K562 (cell line): ENCODE data around the gene PACSIN1. TPM values are rescaled to one million over a fixed set of nuclear protein-coding genes. Genes with fewer than 3 reads are reported as not detected.

ENCODE experiments used
- BHLHE40 ChIP-seq: IDR thresholded peaks from 2 replicates; pipeline ENCODE4 v1.6.1; 2011; ENCODE audit warnings: low read length, improper control_type of control experiment
- CBX3 ChIP-seq, 2 experiments: IDR thresholded peaks; 1 replicate in 1 of 2; 2 replicates in 1 of 2; pipeline ENCODE4 v1.6.1; 2012; ENCODE audit warnings: inconsistent platforms in 2 of 2, low read length in 2 of 2, borderline replicate concordance in 1 of 2, control low read depth in 1 of 2
- CCAR2 ChIP-seq: fragments of 200-400 bp; formaldehyde crosslinking; IDR thresholded peaks from 2 replicates; pipeline ENCODE4 v1.6.1; 2017; ENCODE audit warnings: mild to moderate bottlenecking, low read depth, low read length
- GATA2 ChIP-seq: sonication (generic); formaldehyde crosslinking; IDR thresholded peaks from 2 replicates; pipeline ENCODE4 v1.4.0; 2020; ENCODE audit warnings: mild to moderate bottlenecking, missing genetic modification reagents
- HDAC2 ChIP-seq: fragments of 450-650 bp; IDR thresholded peaks from 2 replicates; pipeline ENCODE4 v1.6.1; 2016; ENCODE audit warnings: mild to moderate bottlenecking
- HDAC3 ChIP-seq: fragments of 450-650 bp; IDR thresholded peaks from 2 replicates; pipeline ENCODE4 v1.6.1; 2018; ENCODE audit warnings: borderline replicate concordance, mild to moderate bottlenecking, moderate library complexity; ENCODE audit not compliant: partially characterized antibody
- NFRKB ChIP-seq: fragments of 450-650 bp; IDR thresholded peaks from 2 replicates; pipeline ENCODE4 v1.6.1; 2016; ENCODE audit warnings: low read depth
- RBM25 ChIP-seq: fragments of 200-400 bp; formaldehyde crosslinking; IDR thresholded peaks from 2 replicates; pipeline ENCODE4 v1.6.1; 2018; ENCODE audit warnings: low read length, low read depth, moderate library complexity; ENCODE audit not compliant: severe bottlenecking
- STAT5A ChIP-seq: IDR thresholded peaks from 2 replicates; pipeline ENCODE4 v1.6.1; 2012; ENCODE audit warnings: low read length, inconsistent platforms, borderline replicate concordance
- TBL1XR1 ChIP-seq, 2 experiments: IDR thresholded peaks; 2 replicates each; pipeline ENCODE4 v1.6.1; 2012; ENCODE audit warnings: improper control_type of control experiment in 2 of 2, low read length in 2 of 2, mild to moderate bottlenecking in 1 of 2
- TRIM24 ChIP-seq, 2 experiments: fragments of 450-650 bp; IDR thresholded peaks; 2 replicates each; pipeline ENCODE4 v1.6.1; 2016
- TRIM28 ChIP-seq: fragments of 450-650 bp; IDR thresholded peaks from 2 replicates; pipeline ENCODE4 v1.6.1; 2017
- ZEB2 ChIP-seq: fragments of 450-650 bp; IDR thresholded peaks from 2 replicates; pipeline ENCODE4 v1.6.1; 2016
- ZFP30 ChIP-seq: fragments of 250-450 bp; sonication (Bioruptor Pico); IDR thresholded peaks from 2 replicates; pipeline ENCODE4 v1.8.0; 2022; ENCODE audit warnings: moderate library complexity, mild to moderate bottlenecking, inconsistent platforms, borderline replicate concordance
- ZNF354B ChIP-seq: fragments of 250-450 bp; sonication (Bioruptor Pico); IDR thresholded peaks from 2 replicates; pipeline ENCODE4 v1.4.0; 2020
- polyA plus RNA-seq, 8 experiments: library from polyadenylated mRNA; depleted of rRNA in 4 of 8; stranded (reverse) in 5 of 8; unstranded in 3 of 8; fragments of >200 nt; fragmentation: Nextera tagmentation in 2 of 8; fragmentation: Illumina TruSeq in 1 of 8; extraction: Ambion mirVana in 2 of 8; extraction: Trizol in 1 of 8; gene quantifications; 2 replicates each; pipeline versions ENCODE4 v1.2.1 to v1.2.3, GENCODE V29; 2011 to 2014; ENCODE audit warnings: inconsistent platforms in 1 of 8, missing spikeins in 1 of 8
- total RNA-seq, 7 experiments: library from RNA; depleted of rRNA in 6 of 7; stranded (reverse); fragments of >200 nt in 6 of 7; fragmentation: Illumina TruSeq in 2 of 7; extraction: Trizol in 2 of 7; gene quantifications; 2 replicates each; pipeline versions ENCODE4 v1.2.1 to v1.2.3, GENCODE V29; 2011 to 2021; ENCODE audit warnings: low replicate concordance in 1 of 7
- TF ChIP-seq, protein P1 (sequence below): sonication (generic); formaldehyde crosslinking; IDR thresholded peaks from 2 replicates; pipeline ENCODE4 v1.8.0; 2023; ENCODE audit warnings: missing genetic modification reagents, mild to moderate bottlenecking, borderline replicate concordance
- TF ChIP-seq, protein P2 (sequence below): fragments of 450-650 bp; formaldehyde crosslinking; IDR thresholded peaks from 2 replicates; pipeline ENCODE4 v1.4.0; 2020; ENCODE audit warnings: mild to moderate bottlenecking, moderate library complexity
- TF ChIP-seq, protein P3 (sequence below): fragments of 200-800 bp; sonication (Bioruptor generic); IDR thresholded peaks from 2 replicates; pipeline ENCODE4 v1.6.1; 2016; ENCODE audit warnings: missing genetic modification characterization, missing compliant biosample characterization

Gene PACSIN1
- total and polyA plus RNA-seq, 9 of the 15 experiments (the other 6 are each of a cell fraction or from before 2014, with no cell fraction given), result 0.01 to 1.7 (median 0.45) TPM

DNA sequence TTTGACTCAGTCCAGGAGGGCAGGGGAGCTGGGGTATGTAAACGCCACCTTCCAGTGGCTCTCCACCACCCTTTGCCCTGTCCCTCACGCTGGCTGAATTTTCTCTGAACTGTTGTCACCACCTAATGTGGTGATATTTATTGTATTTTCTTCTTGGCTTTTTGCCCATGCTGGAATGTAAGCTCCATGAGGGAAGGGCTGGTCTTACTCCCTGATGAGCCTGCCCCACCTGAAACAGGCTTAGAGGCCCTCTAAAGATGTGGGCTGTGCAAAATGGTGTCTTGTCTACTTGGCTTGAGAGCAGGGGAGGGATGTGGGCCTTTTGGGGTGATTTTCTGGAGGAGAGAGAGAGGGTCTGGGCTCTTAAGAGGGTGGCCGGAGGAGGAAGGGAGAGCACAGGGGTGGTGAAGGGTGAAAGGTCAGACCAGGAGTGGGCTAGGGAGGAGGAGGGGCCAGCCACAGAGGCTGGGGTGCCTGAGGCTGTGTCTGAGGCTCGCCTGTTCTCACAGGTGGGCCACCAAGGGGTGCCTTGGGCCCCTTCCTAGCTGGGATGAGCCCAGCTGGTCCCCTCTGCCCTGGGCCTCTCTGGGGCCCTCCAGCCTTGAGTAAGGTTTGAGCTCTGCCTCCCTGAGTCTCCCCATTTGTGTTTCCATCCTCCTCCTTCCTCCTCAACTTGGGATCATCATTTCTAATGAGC is 52.9 kb downstream of the PACSIN1 start (continued):
- TF ChIP-seq, protein P1, sequence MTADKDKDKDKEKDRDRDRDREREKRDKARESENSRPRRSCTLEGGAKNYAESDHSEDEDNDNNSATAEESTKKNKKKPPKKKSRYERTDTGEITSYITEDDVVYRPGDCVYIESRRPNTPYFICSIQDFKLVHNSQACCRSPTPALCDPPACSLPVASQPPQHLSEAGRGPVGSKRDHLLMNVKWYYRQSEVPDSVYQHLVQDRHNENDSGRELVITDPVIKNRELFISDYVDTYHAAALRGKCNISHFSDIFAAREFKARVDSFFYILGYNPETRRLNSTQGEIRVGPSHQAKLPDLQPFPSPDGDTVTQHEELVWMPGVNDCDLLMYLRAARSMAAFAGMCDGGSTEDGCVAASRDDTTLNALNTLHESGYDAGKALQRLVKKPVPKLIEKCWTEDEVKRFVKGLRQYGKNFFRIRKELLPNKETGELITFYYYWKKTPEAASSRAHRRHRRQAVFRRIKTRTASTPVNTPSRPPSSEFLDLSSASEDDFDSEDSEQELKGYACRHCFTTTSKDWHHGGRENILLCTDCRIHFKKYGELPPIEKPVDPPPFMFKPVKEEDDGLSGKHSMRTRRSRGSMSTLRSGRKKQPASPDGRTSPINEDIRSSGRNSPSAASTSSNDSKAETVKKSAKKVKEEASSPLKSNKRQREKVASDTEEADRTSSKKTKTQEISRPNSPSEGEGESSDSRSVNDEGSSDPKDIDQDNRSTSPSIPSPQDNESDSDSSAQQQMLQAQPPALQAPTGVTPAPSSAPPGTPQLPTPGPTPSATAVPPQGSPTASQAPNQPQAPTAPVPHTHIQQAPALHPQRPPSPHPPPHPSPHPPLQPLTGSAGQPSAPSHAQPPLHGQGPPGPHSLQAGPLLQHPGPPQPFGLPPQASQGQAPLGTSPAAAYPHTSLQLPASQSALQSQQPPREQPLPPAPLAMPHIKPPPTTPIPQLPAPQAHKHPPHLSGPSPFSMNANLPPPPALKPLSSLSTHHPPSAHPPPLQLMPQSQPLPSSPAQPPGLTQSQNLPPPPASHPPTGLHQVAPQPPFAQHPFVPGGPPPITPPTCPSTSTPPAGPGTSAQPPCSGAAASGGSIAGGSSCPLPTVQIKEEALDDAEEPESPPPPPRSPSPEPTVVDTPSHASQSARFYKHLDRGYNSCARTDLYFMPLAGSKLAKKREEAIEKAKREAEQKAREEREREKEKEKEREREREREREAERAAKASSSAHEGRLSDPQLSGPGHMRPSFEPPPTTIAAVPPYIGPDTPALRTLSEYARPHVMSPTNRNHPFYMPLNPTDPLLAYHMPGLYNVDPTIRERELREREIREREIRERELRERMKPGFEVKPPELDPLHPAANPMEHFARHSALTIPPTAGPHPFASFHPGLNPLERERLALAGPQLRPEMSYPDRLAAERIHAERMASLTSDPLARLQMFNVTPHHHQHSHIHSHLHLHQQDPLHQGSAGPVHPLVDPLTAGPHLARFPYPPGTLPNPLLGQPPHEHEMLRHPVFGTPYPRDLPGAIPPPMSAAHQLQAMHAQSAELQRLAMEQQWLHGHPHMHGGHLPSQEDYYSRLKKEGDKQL, result no peak
- no peak for TF ChIP-seq ZFP30 (CRISPR knock-in tag)
- no peak for TF ChIP-seq TBL1XR1 (IDR thresholded peaks at IDR 0.05; ENCODE audit: low read length in 2 of 2)
- peak; percentile 70 to 88 for TF ChIP-seq TRIM24 (IDR thresholded peaks at IDR 0.05)
- TF ChIP-seq, protein P2, sequence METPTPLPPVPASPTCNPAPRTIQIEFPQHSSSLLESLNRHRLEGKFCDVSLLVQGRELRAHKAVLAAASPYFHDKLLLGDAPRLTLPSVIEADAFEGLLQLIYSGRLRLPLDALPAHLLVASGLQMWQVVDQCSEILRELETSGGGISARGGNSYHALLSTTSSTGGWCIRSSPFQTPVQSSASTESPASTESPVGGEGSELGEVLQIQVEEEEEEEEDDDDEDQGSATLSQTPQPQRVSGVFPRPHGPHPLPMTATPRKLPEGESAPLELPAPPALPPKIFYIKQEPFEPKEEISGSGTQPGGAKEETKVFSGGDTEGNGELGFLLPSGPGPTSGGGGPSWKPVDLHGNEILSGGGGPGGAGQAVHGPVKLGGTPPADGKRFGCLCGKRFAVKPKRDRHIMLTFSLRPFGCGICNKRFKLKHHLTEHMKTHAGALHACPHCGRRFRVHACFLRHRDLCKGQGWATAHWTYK (CRISPR knock-in tag), result no peak
- TF ChIP-seq CCAR2, result no peak
- no peak for TF ChIP-seq NFRKB
- TF ChIP-seq STAT5A, result no peak
- no peak for TF ChIP-seq RBM25
- TF ChIP-seq TRIM28, result peak; percentile 93
- no peak for TF ChIP-seq ZEB2
- no peak for TF ChIP-seq HDAC2
- TF ChIP-seq ZNF354B (CRISPR knock-in tag), result no peak
- peak in 1 of 2 experiments; percentile 61; a peak in 1 of 3 replicates for TF ChIP-seq CBX3 (IDR thresholded peaks at IDR 0.05; ENCODE audit: borderline replicate concordance in 1 of 2, low read length in 2 of 2)
- no peak for TF ChIP-seq GATA2
- TF ChIP-seq, protein P3, sequence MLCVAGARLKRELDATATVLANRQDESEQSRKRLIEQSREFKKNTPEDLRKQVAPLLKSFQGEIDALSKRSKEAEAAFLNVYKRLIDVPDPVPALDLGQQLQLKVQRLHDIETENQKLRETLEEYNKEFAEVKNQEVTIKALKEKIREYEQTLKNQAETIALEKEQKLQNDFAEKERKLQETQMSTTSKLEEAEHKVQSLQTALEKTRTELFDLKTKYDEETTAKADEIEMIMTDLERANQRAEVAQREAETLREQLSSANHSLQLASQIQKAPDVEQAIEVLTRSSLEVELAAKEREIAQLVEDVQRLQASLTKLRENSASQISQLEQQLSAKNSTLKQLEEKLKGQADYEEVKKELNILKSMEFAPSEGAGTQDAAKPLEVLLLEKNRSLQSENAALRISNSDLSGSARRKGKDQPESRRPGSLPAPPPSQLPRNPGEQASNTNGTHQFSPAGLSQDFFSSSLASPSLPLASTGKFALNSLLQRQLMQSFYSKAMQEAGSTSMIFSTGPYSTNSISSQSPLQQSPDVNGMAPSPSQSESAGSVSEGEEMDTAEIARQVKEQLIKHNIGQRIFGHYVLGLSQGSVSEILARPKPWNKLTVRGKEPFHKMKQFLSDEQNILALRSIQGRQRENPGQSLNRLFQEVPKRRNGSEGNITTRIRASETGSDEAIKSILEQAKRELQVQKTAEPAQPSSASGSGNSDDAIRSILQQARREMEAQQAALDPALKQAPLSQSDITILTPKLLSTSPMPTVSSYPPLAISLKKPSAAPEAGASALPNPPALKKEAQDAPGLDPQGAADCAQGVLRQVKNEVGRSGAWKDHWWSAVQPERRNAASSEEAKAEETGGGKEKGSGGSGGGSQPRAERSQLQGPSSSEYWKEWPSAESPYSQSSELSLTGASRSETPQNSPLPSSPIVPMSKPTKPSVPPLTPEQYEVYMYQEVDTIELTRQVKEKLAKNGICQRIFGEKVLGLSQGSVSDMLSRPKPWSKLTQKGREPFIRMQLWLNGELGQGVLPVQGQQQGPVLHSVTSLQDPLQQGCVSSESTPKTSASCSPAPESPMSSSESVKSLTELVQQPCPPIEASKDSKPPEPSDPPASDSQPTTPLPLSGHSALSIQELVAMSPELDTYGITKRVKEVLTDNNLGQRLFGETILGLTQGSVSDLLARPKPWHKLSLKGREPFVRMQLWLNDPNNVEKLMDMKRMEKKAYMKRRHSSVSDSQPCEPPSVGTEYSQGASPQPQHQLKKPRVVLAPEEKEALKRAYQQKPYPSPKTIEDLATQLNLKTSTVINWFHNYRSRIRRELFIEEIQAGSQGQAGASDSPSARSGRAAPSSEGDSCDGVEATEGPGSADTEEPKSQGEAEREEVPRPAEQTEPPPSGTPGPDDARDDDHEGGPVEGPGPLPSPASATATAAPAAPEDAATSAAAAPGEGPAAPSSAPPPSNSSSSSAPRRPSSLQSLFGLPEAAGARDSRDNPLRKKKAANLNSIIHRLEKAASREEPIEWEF (CRISPR knock-in tag), result no peak
- TF ChIP-seq HDAC3, result no peak
- TF ChIP-seq BHLHE40, result no peak
